ENCODE measurements around the gene OXLD1.

DNA sequence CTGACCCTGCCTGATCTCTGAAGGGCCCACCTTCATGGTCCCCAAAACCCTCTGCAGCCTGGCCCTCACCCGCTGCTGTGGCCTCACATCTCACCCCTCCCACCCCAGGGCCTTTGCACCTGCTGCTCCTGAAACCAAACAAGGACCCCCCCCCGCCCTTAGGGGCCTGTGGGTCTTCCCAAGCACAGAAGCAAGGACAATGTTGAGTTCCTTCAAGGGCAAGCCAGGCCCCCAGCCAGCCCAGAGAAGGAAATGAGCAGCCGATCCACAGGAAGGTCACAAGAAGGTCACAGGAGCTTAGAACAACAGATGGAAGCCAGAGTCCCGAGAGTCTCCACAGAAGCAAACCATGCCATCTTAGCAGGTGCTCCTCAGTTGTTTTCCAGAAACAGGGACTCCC lies 9.6 kb downstream of the OXLD1 start:
- TF ChIP-seq, protein P1, sequence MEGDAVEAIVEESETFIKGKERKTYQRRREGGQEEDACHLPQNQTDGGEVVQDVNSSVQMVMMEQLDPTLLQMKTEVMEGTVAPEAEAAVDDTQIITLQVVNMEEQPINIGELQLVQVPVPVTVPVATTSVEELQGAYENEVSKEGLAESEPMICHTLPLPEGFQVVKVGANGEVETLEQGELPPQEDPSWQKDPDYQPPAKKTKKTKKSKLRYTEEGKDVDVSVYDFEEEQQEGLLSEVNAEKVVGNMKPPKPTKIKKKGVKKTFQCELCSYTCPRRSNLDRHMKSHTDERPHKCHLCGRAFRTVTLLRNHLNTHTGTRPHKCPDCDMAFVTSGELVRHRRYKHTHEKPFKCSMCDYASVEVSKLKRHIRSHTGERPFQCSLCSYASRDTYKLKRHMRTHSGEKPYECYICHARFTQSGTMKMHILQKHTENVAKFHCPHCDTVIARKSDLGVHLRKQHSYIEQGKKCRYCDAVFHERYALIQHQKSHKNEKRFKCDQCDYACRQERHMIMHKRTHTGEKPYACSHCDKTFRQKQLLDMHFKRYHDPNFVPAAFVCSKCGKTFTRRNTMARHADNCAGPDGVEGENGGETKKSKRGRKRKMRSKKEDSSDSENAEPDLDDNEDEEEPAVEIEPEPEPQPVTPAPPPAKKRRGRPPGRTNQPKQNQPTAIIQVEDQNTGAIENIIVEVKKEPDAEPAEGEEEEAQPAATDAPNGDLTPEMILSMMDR (IDR thresholded peaks at IDR 0.05; ENCODE audit: low read depth, low read length, missing input control) = no peak
- TF ChIP-seq JUND (IDR thresholded peaks at IDR 0.05) (no peak), ZBTB33 (IDR thresholded peaks at IDR 0.05) (no peak)
